Fibroblast of the aortic adventitia (primary cell): ENCODE measurements around the gene SLCO3A1. TPM values are rescaled to one million over a fixed set of nuclear protein-coding genes. Genes with fewer than 3 reads are reported as not detected.

ENCODE experiments used
- DNase-seq: peaks from one replicate; pipeline ENCODE4 v3.0.0-alpha.2; 2010; ENCODE audit warnings: low read depth
- H3K4me3 ChIP-seq: 2 replicates; pipeline ENCODE4 v1.5.1; 2011; ENCODE audit warnings: low read depth, mild to moderate bottlenecking, control low read depth, low read length, moderate library complexity
- total RNA-seq: library from RNA; depleted of rRNA; stranded (reverse); fragments of >200 nt; gene quantifications from 2 replicates; pipeline ENCODE4 v1.2.3, GENCODE V29; 2012; ENCODE audit warnings: low replicate concordance
- TF ChIP-seq, protein P1 (sequence below): IDR thresholded peaks from 2 replicates; pipeline ENCODE4 v1.5.1; 2011; ENCODE audit warnings: mild to moderate bottlenecking, low read length, control low read depth, inconsistent platforms; ENCODE audit not compliant: insufficient read depth

The SLCO3A1 gene
- total RNA-seq, 1 donor: 8.9 TPM

DNA sequence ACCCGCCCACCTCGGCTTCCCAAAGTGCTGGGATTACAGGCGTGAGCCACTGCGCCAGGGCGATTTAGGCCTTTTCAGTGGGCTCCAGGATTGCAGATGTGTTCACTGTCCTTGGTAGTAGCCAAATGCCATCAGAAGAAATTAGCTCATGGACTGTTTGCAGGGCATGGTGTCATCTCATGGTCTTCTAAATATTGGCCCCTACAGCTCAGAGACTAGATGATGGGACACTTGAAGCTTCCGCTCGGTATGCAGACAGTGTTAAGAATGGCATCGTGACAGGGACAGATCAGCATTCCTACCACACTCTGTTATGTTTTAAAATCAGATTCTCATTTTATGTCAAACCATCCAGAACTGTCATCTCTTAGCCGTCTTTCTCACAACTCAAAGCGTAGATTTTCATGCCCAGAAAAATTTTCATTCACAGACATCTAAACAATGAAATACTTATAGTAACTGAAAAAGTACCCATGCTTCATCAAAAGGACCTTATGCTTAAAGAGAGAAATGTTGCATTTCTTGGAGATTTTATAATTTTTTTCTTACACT is 24.9 kb downstream of the SLCO3A1 start:
- DNase-seq: no peak
- H3K4me3 ChIP-seq: no peak overlapping the region
- TF ChIP-seq, protein P1, sequence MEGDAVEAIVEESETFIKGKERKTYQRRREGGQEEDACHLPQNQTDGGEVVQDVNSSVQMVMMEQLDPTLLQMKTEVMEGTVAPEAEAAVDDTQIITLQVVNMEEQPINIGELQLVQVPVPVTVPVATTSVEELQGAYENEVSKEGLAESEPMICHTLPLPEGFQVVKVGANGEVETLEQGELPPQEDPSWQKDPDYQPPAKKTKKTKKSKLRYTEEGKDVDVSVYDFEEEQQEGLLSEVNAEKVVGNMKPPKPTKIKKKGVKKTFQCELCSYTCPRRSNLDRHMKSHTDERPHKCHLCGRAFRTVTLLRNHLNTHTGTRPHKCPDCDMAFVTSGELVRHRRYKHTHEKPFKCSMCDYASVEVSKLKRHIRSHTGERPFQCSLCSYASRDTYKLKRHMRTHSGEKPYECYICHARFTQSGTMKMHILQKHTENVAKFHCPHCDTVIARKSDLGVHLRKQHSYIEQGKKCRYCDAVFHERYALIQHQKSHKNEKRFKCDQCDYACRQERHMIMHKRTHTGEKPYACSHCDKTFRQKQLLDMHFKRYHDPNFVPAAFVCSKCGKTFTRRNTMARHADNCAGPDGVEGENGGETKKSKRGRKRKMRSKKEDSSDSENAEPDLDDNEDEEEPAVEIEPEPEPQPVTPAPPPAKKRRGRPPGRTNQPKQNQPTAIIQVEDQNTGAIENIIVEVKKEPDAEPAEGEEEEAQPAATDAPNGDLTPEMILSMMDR: no peak

DNA sequence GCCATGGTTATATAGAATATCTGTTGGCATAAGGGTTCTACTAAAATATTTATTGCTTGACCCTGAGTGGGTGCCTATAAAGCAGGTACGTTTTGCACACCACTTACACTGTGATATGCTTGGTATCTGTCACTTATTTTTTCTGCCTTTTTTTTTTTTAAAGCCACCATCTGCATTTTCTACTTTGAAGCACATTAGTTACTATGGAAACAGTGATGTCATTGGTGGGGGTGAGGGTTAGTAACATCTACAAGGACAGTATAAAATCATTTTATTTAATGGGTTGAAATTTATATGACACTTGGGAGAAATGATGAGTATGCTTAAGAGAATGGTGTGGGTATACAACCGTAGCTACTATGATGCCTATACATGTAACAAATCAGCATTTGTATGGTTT is 25.6 kb downstream of the SLCO3A1 start:
- TF ChIP-seq, protein P1: no peak
- no peak for DNase-seq
- H3K4me3 ChIP-seq: no peak overlapping the region

DNA sequence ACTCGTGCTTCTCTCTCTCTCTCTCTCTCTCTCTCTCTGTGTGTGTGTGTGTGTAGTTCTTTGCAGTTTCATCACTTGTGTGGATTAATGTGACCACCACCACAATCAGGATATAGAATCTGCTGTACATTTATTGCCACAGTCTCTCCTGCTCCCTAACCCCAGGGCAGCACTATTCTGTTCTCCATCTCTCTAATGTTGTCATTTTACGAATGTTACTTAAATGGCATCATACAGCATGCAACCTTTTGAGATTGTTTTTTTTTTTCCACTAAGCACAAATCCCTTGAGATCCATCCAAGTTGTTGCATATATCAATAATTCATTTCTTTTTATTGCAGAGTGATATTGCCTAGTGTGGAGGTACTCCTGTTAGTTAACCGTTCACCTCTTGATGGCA is 26.9 kb downstream of the SLCO3A1 start:
- TF ChIP-seq, protein P1: no peak
- no peak for DNase-seq
- no peak overlapping the region for H3K4me3 ChIP-seq

DNA sequence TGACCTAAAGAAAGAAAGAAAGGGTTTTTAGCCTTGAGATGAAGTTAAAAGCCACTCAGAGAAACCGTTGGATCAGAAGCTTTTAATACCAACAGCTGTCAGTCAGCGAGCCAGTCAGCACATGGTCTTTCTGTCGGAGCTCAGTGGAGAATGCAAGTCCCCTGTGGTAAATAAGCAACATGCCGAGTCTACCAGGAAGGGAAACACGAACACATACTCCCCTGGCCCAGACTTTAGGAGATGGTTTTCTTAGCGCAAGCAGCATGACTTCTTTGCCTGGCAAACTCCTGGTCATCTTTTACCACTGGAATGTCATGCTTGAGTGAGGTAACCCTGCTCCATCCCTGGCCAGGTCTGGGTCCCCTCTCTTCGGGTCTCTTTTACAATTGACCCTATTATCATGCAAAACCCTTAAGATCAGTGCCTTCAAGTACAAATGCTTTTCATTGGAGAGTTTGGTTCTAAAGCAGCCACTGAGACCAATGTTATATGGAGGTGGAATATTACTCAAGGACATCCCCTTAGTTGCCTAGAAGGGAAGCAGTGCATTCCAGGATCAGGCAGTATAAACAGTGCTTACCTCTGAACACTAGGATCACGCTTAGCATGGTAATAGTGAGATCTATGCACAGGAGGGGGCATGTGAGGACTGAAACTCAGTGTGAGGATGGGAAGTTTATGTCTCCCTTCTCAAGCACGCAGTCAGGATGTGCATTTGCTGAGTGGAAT is 28.2 kb downstream of the SLCO3A1 start:
- no peak for DNase-seq
- H3K4me3 ChIP-seq: no peak overlapping the region
- TF ChIP-seq, protein P1: no peak

DNA sequence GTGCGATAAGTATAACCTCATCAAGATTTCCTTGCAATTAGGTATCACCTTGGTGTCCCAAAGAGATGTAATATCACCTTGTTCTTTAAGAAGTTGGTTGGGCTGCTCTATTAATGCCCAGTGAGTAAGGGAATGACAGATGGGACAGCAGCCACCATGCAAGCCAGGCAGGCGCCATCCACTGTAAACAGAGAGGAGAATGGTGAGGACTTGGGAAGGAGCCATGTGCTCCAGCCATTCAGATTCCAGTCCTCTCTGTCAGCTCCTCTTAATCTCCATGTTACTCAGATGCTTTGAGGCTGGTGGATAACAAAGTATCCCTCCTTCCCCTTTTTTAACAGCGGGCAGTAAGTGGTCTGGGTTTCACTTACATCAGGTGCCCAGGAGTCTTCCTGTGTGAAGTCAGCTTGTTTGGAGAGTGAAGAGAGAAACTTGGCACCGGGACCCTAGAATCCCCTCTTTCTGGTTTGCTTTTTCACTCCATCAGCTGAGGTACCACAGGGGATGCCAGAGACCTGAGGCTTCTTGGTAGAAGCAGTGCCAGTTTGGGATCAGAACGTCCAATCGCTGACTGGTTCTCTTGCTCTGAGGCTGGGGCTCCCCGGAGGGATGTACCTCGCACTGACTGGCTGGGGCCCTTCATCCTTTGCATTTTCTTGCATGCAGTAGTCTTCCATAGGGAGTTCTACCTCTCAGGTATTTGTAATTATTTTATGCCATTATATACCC is 29.5 kb downstream of the SLCO3A1 start:
- H3K4me3 ChIP-seq: no peak overlapping the region
- TF ChIP-seq, protein P1: no peak
- peak; percentile 22 for DNase-seq

DNA sequence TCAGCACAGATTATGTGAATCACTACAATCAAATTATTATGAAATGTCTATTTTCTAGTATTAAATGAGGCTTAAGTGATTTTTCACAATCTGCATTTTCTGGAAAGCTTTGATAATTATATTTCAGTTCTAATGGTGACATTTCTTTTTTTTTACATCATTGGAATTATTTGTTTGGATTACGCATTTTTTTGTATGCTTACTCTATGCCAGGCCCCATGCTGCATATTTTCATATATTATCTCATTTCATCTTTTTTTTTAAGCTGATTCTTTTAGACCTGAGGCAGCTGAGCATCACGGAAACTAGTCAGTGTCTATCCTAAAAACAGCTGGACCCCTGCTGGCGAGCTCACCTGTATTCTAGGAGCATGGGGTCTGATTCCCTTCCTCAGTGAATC is 31.1 kb downstream of the SLCO3A1 start:
- TF ChIP-seq, protein P1: no peak
- H3K4me3 ChIP-seq: no peak overlapping the region
- DNase-seq: peak; percentile 32
